Measurements from ENCODE around the gene TFB2M. TPM values are rescaled to one million over a fixed set of nuclear protein-coding genes. Genes with fewer than 3 reads are reported as not detected.
A peak's percentile ranks its signal among the peaks of the same experiment; 100 is the strongest.
"Not testable (repeated sequence)": the region's sequence is repeated elsewhere in the genome, so short reads cannot be mapped to it uniquely, and the experiment has no call there.

Gene TFB2M
- total RNA-seq, 1 experiment from 2014 or later: 23.5 TPM

DNA sequence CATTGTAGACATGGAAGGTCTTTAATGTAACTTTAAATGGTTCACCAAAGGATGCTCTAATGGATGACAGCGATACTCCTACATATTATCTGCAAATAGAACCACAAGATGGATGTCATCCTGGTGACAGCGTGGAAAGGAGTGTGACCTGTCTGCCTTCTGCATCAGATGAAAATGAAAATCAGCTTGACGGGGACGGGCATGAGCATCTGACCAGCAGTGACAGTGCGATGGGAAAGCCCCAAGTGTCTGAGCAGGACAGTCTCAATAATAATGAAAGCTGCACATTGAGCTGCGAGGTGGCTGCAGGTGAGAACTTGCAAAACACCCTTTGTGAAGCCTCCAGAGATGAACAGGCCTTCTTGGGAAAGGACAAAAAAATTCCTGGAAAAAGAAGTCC lies 25.4 kb upstream of the TFB2M start:
- Histone ChIP-seq H3K36me3 (peaks cover 8% of the 10 kb centered on the region), H3K4me3 (no peak overlapping the region), H3K27me3 (no peaks in the 10 kb centered on the region), H3K27ac (no peak overlapping the region), H3K4me1 (no peaks in the 10 kb centered on the region; the same call in 1 of the 2 replicates), H3K9me3 (replicated peaks) (peaks cover 5% of the 10 kb centered on the region; the same call in 1 of the 2 replicates)
- no peak for DNase-seq

DNA sequence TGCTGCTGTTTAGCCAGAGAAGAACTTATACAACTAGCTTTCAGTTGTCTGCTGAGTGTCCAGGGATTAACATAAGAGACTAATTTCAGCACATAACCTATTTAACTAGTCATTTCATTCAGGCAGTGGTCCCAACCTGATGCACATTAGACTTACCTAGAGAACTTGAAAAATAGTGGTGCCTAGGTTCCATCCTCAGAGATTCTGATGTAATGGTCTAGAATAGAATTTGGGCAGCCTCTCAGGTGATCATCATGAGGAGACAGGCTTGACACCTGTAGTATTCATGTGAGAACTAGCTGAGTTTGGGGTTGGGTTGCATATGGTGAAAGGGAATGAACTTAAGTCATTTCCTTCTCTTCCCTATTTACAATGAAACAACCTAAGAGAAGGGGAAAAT lies 25.0 kb upstream of the TFB2M start:
- Histone ChIP-seq H3K4me3 (no peak overlapping the region), H3K36me3 (peaks cover 9% of the 10 kb centered on the region; the same call in 1 of the 2 replicates), H3K27ac (no peak overlapping the region), H3K27me3 (no peaks in the 10 kb centered on the region), H3K9me3 (replicated peaks) (peaks cover 5% of the 10 kb centered on the region; the same call in 1 of the 2 replicates), H3K4me1 (no peaks in the 10 kb centered on the region; the same call in 1 of the 2 replicates)
- no peak for DNase-seq

DNA sequence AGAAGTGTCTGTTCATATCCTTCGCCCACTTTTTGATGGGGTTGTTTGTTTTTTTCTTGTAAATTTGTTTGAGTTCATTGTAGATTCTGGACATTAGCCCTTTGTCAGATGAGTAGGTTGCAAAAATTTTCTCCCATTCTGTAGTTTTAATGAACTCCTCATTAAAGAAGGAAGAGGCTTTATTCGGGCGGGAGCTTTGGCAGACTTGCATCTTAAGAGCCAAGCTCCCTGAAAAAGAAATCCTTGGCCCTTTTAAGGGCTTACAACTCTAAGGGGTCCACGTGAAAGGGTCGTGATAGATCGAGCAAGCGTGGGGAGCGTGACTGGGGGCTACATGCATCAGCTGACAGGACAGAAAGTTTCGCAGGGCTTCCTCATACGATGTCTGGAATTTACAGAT lies 23.9 kb upstream of the TFB2M start:
- H3K4me1 ChIP-seq; H3K27me3 ChIP-seq; H3K4me3 ChIP-seq; DNase-seq; H3K27ac ChIP-seq; H3K9me3 ChIP-seq (replicated peaks); H3K36me3 ChIP-seq: not testable (repeated sequence)

DNA sequence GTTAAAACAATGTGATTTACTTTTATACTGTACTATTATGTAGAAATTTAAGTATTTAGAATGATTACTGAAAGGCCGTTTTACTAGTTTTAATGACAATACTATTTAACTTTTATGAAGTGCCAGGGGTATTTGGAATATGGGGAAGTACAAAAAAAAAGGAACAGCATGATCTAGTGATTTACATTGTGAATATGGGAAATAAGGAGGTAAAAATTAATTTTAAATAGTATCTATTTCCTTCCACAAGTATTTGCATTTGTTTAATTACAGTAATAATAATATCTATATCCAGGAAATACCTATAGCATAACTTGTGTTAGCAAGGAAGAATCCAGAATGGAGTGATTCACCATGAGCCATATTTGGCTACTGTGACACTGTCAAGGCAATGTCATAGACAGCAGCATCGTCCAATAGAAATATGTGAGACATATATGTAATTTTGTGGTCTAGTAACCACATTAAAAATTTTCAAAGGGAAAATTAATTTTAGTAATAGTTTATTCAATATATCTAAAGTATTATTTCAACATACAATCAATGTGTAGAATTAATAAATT lies 22.2 kb upstream of the TFB2M start:
- Histone ChIP-seq H3K27me3 (no peaks in the 10 kb centered on the region), H3K36me3 (peaks cover 6% of the 10 kb centered on the region; the same call in 1 of the 2 replicates), H3K4me3 (no peak overlapping the region), H3K4me1 (peaks cover 3% of the 10 kb centered on the region), H3K9me3 (replicated peaks) (peaks cover 5% of the 10 kb centered on the region; the same call in 1 of the 2 replicates), H3K27ac (no peak overlapping the region)
- DNase-seq: no peak

DNA sequence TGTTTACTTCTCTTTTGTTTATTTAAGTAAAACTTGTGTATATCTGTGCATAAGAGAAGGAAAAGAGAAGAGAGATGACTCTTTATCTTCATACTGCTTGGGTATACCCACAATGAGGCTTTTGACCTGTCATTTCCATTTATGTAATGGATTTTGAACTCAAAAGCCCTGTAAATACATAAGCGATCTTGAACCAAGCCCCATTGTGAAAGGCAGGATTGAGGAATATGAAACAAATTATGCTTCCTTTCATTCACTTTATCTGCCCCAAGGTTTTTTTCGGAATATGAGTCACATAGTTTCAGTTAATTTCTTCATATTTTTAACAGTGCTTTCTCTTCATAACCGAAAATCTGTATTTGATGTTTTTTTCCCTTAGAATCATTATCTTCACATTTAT lies 21.5 kb upstream of the TFB2M start:
- H3K27ac ChIP-seq: no peak overlapping the region
- H3K4me3 ChIP-seq: no peak overlapping the region
- peaks cover 5% of the 10 kb centered on the region; the same call in 1 of the 2 replicates for H3K9me3 ChIP-seq (replicated peaks)
- no peaks in the 10 kb centered on the region for H3K27me3 ChIP-seq
- no peak for DNase-seq
- H3K4me1 ChIP-seq: peaks cover 7% of the 10 kb centered on the region
- H3K36me3 ChIP-seq: peaks cover 9% of the 10 kb centered on the region; the same call in 1 of the 2 replicates

DNA sequence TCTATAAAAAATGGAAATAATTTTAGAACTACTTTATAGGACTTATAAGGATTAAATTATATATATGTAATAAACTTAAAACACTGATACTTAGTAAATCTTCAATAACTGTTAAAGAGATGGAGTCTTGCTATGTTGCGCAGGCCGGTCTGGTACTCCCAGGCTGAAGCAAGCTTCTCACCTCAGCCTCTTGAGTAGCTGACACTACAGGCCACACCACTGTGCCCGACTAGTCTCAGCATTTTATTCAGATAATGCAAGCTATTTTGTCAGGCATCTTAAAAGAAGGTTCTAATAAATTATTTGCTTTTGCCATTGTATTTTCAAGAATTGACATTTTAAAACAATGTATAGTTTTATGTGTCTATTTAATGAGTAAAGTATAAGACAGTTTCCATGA lies 21.0 kb upstream of the TFB2M start:
- no peak overlapping the region for H3K4me3 ChIP-seq
- H3K9me3 ChIP-seq (replicated peaks): peaks cover 5% of the 10 kb centered on the region; the same call in 1 of the 2 replicates
- H3K4me1 ChIP-seq: peaks cover 7% of the 10 kb centered on the region
- no peak overlapping the region for H3K27ac ChIP-seq
- H3K27me3 ChIP-seq: no peaks in the 10 kb centered on the region
- DNase-seq: no peak
- H3K36me3 ChIP-seq: peaks cover 9% of the 10 kb centered on the region; the same call in 1 of the 2 replicates

DNA sequence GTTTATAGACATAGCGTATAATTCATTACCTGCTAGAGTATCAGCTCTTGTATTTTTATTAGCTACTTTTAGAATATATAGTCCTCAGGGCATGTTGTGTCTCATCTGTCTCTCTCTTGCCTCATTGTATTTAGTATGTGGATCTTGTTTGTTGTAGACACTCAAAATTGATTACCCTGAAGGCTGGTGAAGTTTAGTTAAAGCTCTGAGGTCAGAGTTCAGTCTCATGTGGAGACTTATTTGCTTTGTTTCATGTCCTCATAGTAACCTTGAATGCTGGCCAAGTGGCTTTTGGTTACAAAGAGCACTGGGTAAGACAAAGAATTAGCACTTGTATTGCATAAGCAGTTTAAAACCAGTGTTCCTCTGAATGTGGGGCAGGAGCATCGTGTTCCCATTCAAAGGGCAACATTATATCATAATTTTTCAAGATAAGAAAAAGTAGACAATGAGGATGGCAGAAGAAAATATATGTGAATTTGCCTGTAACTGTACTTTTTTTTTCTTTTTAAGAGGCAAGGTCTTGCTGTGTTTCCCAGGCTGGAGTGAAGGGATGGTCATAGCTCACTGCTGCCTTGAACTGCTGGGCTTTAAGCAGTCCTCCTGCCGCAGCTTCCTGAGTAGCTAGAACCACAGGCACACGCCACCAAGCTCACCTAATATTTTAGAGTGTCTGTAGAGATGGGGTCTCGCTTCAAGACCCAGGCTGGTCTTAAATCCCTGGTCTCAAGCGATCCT lies 17.6 kb upstream of the TFB2M start:
- H3K4me3 ChIP-seq: no peak overlapping the region
- H3K4me1 ChIP-seq: peaks cover 7% of the 10 kb centered on the region
- H3K27ac ChIP-seq: no peak overlapping the region
- H3K9me3 ChIP-seq (replicated peaks): no peaks in the 10 kb centered on the region
- peaks cover 8% of the 10 kb centered on the region for H3K36me3 ChIP-seq
- peak in 1 of 2 experiments; percentile 29 for DNase-seq
- no peaks in the 10 kb centered on the region for H3K27me3 ChIP-seq

DNA sequence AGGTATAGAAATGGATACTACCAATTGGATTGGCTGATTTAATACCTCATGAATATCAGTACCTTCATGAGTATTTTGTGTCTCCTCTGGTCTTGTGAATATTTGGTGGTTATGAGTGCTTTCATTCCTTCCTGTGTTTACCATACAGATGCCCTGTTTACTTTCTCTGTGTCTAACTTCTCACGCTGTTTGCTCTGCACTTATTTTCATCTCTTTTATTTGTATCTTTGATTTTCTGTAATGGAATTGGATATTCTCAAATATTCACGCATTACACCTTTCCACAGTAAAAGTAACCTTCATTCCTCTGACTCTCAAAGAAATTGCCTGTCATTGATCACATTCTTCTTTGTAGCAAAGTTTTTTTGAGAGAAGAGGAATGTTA lies 17.0 kb upstream of the TFB2M start:
- H3K4me1 ChIP-seq: peaks cover 7% of the 10 kb centered on the region
- H3K9me3 ChIP-seq (replicated peaks): no peaks in the 10 kb centered on the region
- no peak overlapping the region for H3K27ac ChIP-seq
- no peak overlapping the region for H3K4me3 ChIP-seq
- no peak for DNase-seq
- peaks cover 8% of the 10 kb centered on the region for H3K36me3 ChIP-seq
- no peaks in the 10 kb centered on the region for H3K27me3 ChIP-seq

DNA sequence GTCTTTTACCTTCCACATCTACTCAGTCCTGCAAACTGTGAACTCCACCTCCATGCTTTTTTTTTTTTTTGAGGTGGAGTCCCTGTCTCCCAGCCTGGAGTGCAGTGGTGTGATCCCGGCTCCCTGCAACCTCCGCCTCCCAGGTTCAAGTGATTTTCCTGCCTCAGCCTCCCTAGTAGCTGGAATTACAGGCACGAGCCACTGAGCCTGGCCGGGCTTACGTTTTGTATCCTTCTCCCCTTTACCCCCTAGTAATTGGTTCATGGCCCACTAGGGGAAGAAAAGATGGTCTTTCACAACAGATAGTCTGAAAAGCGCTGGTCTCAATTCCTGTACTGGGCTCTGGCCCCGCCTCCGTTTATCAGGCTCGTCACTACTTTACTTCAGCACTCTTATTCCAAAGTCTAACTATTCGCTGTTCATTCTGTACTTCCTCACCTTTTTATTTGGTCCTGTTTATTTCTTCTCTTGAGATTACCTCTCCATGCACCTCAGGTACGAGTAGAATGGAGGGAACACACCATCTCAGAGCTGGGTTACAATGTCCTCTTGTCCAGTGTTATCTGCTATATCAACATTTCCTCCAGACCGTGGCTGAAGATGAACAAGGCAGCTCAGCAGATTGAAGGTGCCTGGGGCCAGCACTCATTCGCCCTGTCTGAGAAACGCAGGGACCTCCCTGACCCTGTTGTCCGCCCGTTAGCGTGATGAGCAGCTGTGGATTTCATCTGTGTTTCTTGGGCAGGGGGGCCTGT lies 16.4 kb upstream of the TFB2M start:
- Histone ChIP-seq H3K27ac (no peak overlapping the region), H3K4me3 (no peak overlapping the region), H3K9me3 (replicated peaks) (no peaks in the 10 kb centered on the region), H3K4me1 (peaks cover 7% of the 10 kb centered on the region), H3K36me3 (peaks cover 8% of the 10 kb centered on the region), H3K27me3 (no peaks in the 10 kb centered on the region)
- no peak for DNase-seq

DNA sequence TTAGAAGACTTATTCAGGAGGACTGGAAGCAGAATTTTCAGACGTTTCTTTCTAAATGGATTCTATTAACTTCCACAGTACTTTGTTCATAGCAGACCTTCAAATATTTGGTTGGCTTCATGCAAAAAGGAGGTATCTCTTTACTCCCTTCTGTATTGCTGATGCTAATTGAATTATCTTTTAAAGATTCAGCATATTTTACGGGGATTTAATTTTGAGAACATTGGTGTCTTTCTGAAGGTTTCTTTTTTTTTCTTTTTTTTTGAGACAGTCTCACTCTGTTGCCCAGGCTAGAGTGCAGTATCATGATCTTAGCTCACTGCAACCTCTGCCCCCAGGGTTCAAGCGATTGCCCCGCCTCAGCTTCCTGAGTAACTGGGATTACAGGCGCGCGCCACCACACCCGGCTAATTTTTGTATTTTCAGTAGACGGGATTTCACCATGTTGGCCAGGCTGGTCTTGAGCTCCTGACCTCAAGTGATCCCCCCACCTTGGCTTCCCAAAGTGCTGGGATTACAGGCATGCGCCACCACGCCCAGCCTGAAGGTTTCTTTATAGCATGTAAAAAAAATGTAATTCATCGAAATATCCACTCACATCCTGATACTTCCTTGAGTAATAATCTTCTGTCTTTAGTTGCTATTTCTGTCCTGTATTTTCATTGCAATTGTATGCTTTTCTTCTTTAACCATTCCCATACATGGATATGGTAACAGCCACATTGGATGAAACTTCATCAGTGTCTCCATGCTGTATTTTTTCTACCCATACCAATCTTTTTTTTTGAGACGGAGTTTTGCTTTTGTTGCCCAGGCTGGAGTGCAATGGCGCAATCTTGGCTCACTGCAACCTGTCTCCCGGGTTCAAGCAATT lies 14.7 kb upstream of the TFB2M start:
- Histone ChIP-seq H3K27me3 (no peaks in the 10 kb centered on the region), H3K9me3 (replicated peaks) (no peaks in the 10 kb centered on the region; the same call in 1 of the 2 replicates), H3K27ac (no peak overlapping the region)

DNA sequence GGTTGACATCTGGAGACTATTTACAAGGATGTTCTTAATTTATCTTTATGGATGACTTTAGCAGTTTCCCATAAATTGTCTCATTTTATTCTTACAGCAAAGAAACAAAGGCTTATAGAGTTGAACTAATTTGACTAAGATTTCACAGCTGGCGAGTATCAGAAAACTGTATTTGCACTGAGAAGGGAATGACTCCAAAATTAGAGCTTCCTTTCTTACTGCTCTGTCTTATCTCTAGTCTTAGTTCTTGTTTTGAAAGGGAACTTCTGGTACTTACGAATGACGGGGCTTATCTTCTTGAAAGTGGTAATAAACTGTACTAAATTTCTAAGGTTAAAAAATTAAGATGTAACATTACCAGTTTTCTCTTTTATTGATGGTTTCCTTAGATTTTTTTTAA lies 13.8 kb upstream of the TFB2M start:
- Histone ChIP-seq H3K4me3 (no peak overlapping the region), H3K4me1 (peaks cover 7% of the 10 kb centered on the region), H3K36me3 (peaks cover 5% of the 10 kb centered on the region), H3K27me3 (no peaks in the 10 kb centered on the region), H3K9me3 (replicated peaks) (no peaks in the 10 kb centered on the region; the same call in 1 of the 2 replicates), H3K27ac (no peak overlapping the region)
- DNase-seq: no peak

More for the DNA sequence above, 14.7 kb upstream of the TFB2M start:
- Histone ChIP-seq H3K36me3 (peaks cover 5% of the 10 kb centered on the region), H3K4me3 (no peak overlapping the region), H3K4me1 (peaks cover 7% of the 10 kb centered on the region)
- no peak for DNase-seq

DNA sequence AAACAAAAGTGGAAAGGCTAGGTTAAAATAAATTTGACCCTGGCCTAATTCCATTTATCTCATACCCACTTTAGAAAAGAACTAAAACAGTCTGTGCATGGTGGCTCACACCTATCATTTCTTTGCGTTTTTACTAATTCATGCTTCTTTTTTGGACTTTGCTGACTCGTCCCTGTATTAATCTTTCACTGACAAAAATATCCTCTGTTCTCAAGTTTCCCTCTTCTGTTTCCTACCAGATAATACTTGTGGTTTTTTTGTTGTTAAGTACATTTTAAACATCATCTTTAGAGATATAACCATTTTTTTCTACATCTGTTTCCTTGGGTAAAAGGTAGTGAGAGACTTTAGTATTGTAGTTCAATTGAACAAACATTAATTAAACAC lies 11.7 kb upstream of the TFB2M start:
- Histone ChIP-seq H3K9me3 (replicated peaks) (no peaks in the 10 kb centered on the region; the same call in 1 of the 2 replicates), H3K27me3 (no peaks in the 10 kb centered on the region), H3K36me3 (peaks cover 2% of the 10 kb centered on the region; the same call in 1 of the 2 replicates), H3K27ac (no peak overlapping the region), H3K4me3 (no peak overlapping the region), H3K4me1 (0 out of 2 replicates have a peak, but pooled peaks cover 2% of the 10 kb centered on the region)
- DNase-seq: no peak

DNA sequence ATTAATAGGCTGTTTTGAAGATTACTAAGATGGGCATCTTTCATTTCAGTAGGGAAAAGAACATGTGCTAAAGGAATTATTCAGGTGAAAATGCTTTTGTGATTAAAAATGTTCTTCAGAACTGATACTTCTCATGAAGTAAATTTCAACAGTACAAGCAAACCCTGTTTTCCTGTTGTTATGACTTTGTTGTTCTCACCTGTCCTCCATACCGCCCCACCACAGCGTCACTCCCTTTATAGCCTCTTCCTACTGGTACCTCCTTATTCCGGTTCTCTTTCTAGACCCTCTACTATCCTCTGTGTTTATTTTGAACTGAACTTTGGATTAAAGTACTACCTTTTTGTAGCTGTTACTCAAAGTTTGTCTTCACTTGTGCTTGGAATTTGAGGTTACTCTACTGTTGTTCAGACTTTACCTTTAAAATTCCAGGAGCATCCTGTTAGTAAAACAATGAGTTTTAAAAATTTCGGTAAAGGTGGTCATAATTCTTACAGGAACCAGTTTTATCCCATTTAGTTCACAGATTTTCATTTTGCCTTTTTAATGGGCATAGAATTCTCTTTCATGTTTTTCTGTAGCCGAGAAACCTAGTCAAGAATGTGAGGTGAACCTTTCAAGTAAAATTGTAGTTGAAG lies 11.1 kb upstream of the TFB2M start:
- Histone ChIP-seq H3K9me3 (replicated peaks) (no peaks in the 10 kb centered on the region; the same call in 1 of the 2 replicates), H3K4me3 (no peak overlapping the region), H3K27ac (no peak overlapping the region), H3K27me3 (no peaks in the 10 kb centered on the region), H3K4me1 (0 out of 2 replicates have a peak, but pooled peaks cover 2% of the 10 kb centered on the region), H3K36me3 (peaks cover 2% of the 10 kb centered on the region; the same call in 1 of the 2 replicates)
- DNase-seq: no peak

DNA sequence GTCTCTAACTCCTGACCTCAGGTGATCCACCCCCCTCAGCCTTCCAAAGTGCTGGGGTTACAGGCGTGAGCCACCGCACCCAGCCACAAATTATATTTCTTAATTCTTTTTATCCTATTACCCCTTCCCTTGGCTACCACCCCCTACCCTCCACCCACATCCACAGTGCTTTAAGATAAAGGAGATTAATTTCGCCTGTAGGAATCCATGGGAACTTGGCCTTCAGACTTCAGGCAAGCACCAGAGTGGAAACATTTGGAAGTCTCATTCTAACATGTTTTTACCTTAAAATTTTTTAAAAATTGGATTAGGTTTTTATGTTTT lies 10.6 kb upstream of the TFB2M start:
- no peak for DNase-seq
- Histone ChIP-seq H3K4me1 (0 out of 2 replicates have a peak, but pooled peaks cover 2% of the 10 kb centered on the region), H3K36me3 (peaks cover 2% of the 10 kb centered on the region; the same call in 1 of the 2 replicates), H3K27ac (no peak overlapping the region), H3K27me3 (no peaks in the 10 kb centered on the region), H3K9me3 (replicated peaks) (no peaks in the 10 kb centered on the region; the same call in 1 of the 2 replicates), H3K4me3 (no peak overlapping the region)

Measured in SJCRH30 (cell line).